GM12892 (cell line): ENCODE results near the gene BACE2.

ENCODE experiments used
- POLR2A ChIP-seq: IDR thresholded peaks from 2 replicates; pipeline ENCODE4 v1.6.1; 2011; ENCODE audit warnings: low read depth, low read length, control low read depth
- TAF1 ChIP-seq: IDR thresholded peaks from 2 replicates; pipeline ENCODE4 v1.6.1; 2011; ENCODE audit warnings: low read depth, mild to moderate bottlenecking, control low read depth, low read length, borderline replicate concordance

- TF ChIP-seq POLR2A = no peak
- no peak for TF ChIP-seq TAF1
These were observed 15.6 kb downstream of the BACE2 start for GRCh38 chr21:41183575-41183974.
